ENCODE data around the gene TESPA1. TPM values are rescaled to one million over a fixed set of nuclear protein-coding genes. Genes with fewer than 3 reads are reported as not detected.

Gene TESPA1
- polyA plus RNA-seq, 1 donor from 2014 or later, result not detected

- no peaks in the 10 kb centered on the region for H3K9me2 ChIP-seq (ENCODE audit: insufficient read depth, low read length)
- no peaks in the 10 kb centered on the region for H3K9me3 ChIP-seq (ENCODE audit: low read length)
- H3F3A ChIP-seq (ENCODE audit: insufficient read depth, low read length, poor library complexity, severe bottlenecking), result no peaks in the 10 kb centered on the region
- TF ChIP-seq CTCF (IDR thresholded peaks at IDR 0.05; ENCODE audit: poor library complexity, severe bottlenecking) (no peak), TAF1 (IDR thresholded peaks at IDR 0.05; ENCODE audit: low read depth) (no peak), EZH2 (IDR thresholded peaks at IDR 0.05; ENCODE audit: borderline replicate concordance, insufficient read depth, low read length, poor library complexity, severe bottlenecking) (no peak), POLR2AphosphoS5 (IDR thresholded peaks at IDR 0.05) (no peak), MXI1 (conservative IDR thresholded peaks at IDR 0.05; ENCODE audit: poor library complexity, severe bottlenecking) (no peak), EP300 (conservative IDR thresholded peaks at IDR 0.05; ENCODE audit: poor library complexity, severe bottlenecking) (no peak), RAD21 (conservative IDR thresholded peaks at IDR 0.05) (no peak), SMC3 (conservative IDR thresholded peaks at IDR 0.05; ENCODE audit: poor library complexity) (no peak)
- TF ChIP-seq, protein P1, sequence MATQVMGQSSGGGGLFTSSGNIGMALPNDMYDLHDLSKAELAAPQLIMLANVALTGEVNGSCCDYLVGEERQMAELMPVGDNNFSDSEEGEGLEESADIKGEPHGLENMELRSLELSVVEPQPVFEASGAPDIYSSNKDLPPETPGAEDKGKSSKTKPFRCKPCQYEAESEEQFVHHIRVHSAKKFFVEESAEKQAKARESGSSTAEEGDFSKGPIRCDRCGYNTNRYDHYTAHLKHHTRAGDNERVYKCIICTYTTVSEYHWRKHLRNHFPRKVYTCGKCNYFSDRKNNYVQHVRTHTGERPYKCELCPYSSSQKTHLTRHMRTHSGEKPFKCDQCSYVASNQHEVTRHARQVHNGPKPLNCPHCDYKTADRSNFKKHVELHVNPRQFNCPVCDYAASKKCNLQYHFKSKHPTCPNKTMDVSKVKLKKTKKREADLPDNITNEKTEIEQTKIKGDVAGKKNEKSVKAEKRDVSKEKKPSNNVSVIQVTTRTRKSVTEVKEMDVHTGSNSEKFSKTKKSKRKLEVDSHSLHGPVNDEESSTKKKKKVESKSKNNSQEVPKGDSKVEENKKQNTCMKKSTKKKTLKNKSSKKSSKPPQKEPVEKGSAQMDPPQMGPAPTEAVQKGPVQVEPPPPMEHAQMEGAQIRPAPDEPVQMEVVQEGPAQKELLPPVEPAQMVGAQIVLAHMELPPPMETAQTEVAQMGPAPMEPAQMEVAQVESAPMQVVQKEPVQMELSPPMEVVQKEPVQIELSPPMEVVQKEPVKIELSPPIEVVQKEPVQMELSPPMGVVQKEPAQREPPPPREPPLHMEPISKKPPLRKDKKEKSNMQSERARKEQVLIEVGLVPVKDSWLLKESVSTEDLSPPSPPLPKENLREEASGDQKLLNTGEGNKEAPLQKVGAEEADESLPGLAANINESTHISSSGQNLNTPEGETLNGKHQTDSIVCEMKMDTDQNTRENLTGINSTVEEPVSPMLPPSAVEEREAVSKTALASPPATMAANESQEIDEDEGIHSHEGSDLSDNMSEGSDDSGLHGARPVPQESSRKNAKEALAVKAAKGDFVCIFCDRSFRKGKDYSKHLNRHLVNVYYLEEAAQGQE (IDR thresholded peaks at IDR 0.05; ENCODE audit: borderline replicate concordance), result no peak
- H3K4me3 ChIP-seq (ENCODE audit: low read length), result no peak overlapping the region
- no peaks in the 10 kb centered on the region for H3K36me3 ChIP-seq (ENCODE audit: insufficient read depth, low read length)
- H3K4me2 ChIP-seq (ENCODE audit: low read length), result no peak overlapping the region
- H3K27ac ChIP-seq (ENCODE audit: low read length), result no peak overlapping the region
- no peak overlapping the region for H3K9ac ChIP-seq (ENCODE audit: low read length)
- no peak overlapping the region for H2AFZ ChIP-seq (ENCODE audit: low read depth, low read length)
- no peaks in the 10 kb centered on the region for H3K79me2 ChIP-seq (replicated peaks; ENCODE audit: insufficient read depth, low read length)
- H4K20me1 ChIP-seq (ENCODE audit: insufficient read depth), result no peaks in the 10 kb centered on the region
- H3K27me3 ChIP-seq (ENCODE audit: insufficient read depth, low read depth, low read length), result no peaks in the 10 kb centered on the region
These were observed 10.3 kb downstream of the TESPA1 start for GRCh38 chr12:54974279-54974678.

DNA sequence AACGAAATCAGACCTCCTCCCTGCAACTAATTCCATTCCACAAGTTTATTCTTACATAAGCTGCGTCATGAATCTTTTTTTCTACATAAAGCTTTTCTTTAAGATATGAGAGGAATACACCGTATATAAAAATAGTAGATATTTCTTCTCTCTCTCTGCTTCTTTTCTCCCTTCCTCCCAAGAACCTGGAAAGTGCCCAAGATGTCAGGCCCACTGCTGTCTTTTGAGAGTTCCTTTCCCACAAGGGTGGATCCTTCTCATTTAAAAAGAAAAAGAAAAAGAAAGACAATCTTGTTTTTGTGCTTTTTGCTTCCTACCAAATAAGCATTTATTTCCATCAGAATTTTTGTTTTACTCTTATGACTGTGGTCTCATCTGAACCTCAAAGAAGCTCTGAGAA, 11.0 kb downstream of the TESPA1 start:
- Histone ChIP-seq H3K9ac (ENCODE audit: low read length) (no peak overlapping the region), H3K9me2 (ENCODE audit: insufficient read depth, low read length) (no peaks in the 10 kb centered on the region), H3K79me2 (replicated peaks; ENCODE audit: insufficient read depth, low read length) (no peaks in the 10 kb centered on the region), H3K27me3 (ENCODE audit: insufficient read depth, low read depth, low read length) (no peaks in the 10 kb centered on the region), H2AFZ (ENCODE audit: low read depth, low read length) (no peak overlapping the region), H3K9me3 (ENCODE audit: low read length) (no peaks in the 10 kb centered on the region), H3K27ac (ENCODE audit: low read length) (no peak overlapping the region), H3F3A (ENCODE audit: insufficient read depth, low read length, poor library complexity, severe bottlenecking) (no peaks in the 10 kb centered on the region), H3K4me3 (ENCODE audit: low read length) (no peak overlapping the region), H4K20me1 (ENCODE audit: insufficient read depth) (no peaks in the 10 kb centered on the region), H3K4me2 (ENCODE audit: low read length) (no peak overlapping the region), H3K36me3 (ENCODE audit: insufficient read depth, low read length) (no peaks in the 10 kb centered on the region)
- no peak for TF ChIP-seq SMC3 (conservative IDR thresholded peaks at IDR 0.05; ENCODE audit: poor library complexity)
- TF ChIP-seq, protein P1 (IDR thresholded peaks at IDR 0.05; ENCODE audit: borderline replicate concordance), result no peak
- TF ChIP-seq MXI1 (conservative IDR thresholded peaks at IDR 0.05; ENCODE audit: poor library complexity, severe bottlenecking), result no peak
- TF ChIP-seq EP300 (conservative IDR thresholded peaks at IDR 0.05; ENCODE audit: poor library complexity, severe bottlenecking), result no peak
- no peak for TF ChIP-seq POLR2AphosphoS5 (IDR thresholded peaks at IDR 0.05)
- TF ChIP-seq CTCF (IDR thresholded peaks at IDR 0.05; ENCODE audit: poor library complexity, severe bottlenecking), result no peak

Data from neural cell (in vitro differentiated cells).